ENCODE data around the gene MPG. TPM values are rescaled to one million over a fixed set of nuclear protein-coding genes. Genes with fewer than 3 reads are reported as not detected.

The MPG gene
- total and polyA plus RNA-seq, 10 donors, result 34.8 to 122 (median 69.9) TPM

DNA sequence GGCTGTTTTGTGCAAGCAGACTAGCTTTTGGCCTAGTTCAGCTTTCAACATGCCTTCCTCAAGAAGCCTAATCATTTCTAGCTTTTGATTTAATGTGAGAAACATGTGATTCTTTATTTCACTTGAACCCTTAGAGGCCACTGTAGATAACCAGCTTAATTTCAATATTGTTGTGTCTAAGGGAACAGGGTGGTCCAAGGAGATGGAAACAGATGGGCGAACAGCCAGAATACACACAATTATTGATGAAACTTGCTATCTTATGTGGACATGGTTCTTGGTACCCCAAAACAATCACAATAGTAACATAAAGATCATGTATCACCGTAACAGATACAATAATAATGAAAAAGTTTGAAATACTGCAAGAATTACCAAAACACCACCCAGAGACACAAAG, 55.7 kb downstream of the MPG start:
- Histone ChIP-seq H3K4me1 (peaks cover 4 to 50% (median 19%) of the 10 kb centered on the region in 6 donors), H3K27ac (no peak overlapping the region), H3K9me3 (no peaks in the 10 kb centered on the region), H3K27me3 (replicated peaks in 1 of 7) (no peaks in the 10 kb centered on the region), H3K4me3 (no peak overlapping the region), H3K36me3 (peaks cover 0 to 9% (median 0%) of the 10 kb centered on the region in 6 donors)
- WGBS, 5 donors, result 95 to 100% (median 99%) methylated on average over 2 of the region's 2 CpGs
- TF ChIP-seq POLR2A (IDR thresholded peaks at IDR 0.05), result no peak
- TF ChIP-seq POLR2AphosphoS5 (IDR thresholded peaks at IDR 0.05), result no peak
- TF ChIP-seq, protein P1, sequence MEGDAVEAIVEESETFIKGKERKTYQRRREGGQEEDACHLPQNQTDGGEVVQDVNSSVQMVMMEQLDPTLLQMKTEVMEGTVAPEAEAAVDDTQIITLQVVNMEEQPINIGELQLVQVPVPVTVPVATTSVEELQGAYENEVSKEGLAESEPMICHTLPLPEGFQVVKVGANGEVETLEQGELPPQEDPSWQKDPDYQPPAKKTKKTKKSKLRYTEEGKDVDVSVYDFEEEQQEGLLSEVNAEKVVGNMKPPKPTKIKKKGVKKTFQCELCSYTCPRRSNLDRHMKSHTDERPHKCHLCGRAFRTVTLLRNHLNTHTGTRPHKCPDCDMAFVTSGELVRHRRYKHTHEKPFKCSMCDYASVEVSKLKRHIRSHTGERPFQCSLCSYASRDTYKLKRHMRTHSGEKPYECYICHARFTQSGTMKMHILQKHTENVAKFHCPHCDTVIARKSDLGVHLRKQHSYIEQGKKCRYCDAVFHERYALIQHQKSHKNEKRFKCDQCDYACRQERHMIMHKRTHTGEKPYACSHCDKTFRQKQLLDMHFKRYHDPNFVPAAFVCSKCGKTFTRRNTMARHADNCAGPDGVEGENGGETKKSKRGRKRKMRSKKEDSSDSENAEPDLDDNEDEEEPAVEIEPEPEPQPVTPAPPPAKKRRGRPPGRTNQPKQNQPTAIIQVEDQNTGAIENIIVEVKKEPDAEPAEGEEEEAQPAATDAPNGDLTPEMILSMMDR (IDR thresholded peaks at IDR 0.05 in 8 of 11, conservative IDR thresholded peaks at IDR 0.05 in 3 of 11), result no peak
- intact Hi-C loops (cut with DNase I; ENCODE audit: low total_unique reads), result no loop called here
- DNase-seq, result no peak

Small RNA genes within 50 kb of the gene (small RNA-seq; reads per million reads assigned to genes)
- gene Z69720.2, result 0 reads per million in 4 donors

Other genes starting within 250 kb of the MPG start
- 10 to 100 TPM in 4 of 7 donors, 1 to 10 TPM in 3; 5.2 to 17.9 (median 13.2) TPM for gene POLR3K, start 24.6 kb upstream of the MPG start, total RNA-seq
- gene POLR3K, start 24.6 kb upstream of the MPG start, polyA plus RNA-seq, result 10 to 100 TPM; 13.1 to 24.1 (median 21.2) TPM
- gene SNRNP25, start 24.4 kb upstream of the MPG start, total RNA-seq, result 10 to 100 TPM; 13.6 to 25.1 (median 17.2) TPM
- 10 to 100 TPM; 39.8 to 48.1 (median 46.6) TPM for gene SNRNP25, start 24.4 kb upstream of the MPG start, polyA plus RNA-seq
- 10 to 100 TPM in 4 of 7 donors, 1 to 10 TPM in 3; 6.5 to 23.0 (median 14.9) TPM for gene RHBDF1, start 5.6 kb upstream of the MPG start, total RNA-seq
- gene RHBDF1, start 5.6 kb upstream of the MPG start, polyA plus RNA-seq, result 10 to 100 TPM in 1 of 3 donors, 1 to 10 TPM in 2; 7.0 to 11.4 (median 9.2) TPM
- 10 to 100 TPM; 22.7 to 38.7 (median 31.7) TPM for gene NPRL3, start 60.4 kb downstream of the MPG start, total RNA-seq
- 10 to 100 TPM in 2 of 3 donors, 1 to 10 TPM in 1; 8.7 to 22.4 (median 12.5) TPM for gene NPRL3, start 60.4 kb downstream of the MPG start, polyA plus RNA-seq
- gene HBZ, start 74.4 kb downstream of the MPG start, total RNA-seq, result 1 to 10 TPM in 1 of 7 donors, not detected in 6; 1.2 TPM
- gene HBZ, start 74.4 kb downstream of the MPG start, polyA plus RNA-seq, result under 1 TPM in 1 of 3 donors, not detected in 2; 0.16 TPM
- gene HBM, start 87.8 kb downstream of the MPG start, total RNA-seq, result 10 to 100 TPM in 4 of 7 donors, 1 to 10 TPM in 2, not detected in 1; 1.4 to 96.6 (median 24.0) TPM
- gene HBM, start 87.8 kb downstream of the MPG start, polyA plus RNA-seq, result 1 to 10 TPM in 1 of 3 donors, under 1 TPM in 2; 0.20 to 2.9 (median 0.28) TPM
- over 10,000 TPM in 3 of 7 donors, 1,000 to 10,000 TPM in 2, 100 to 1,000 TPM in 2; 283 to 16,395 (median 9,081) TPM for gene HBA2, start 94.7 kb downstream of the MPG start, total RNA-seq
- 1,000 to 10,000 TPM in 1 of 3 donors, 100 to 1,000 TPM in 2; 256 to 5,765 (median 344) TPM for gene HBA2, start 94.7 kb downstream of the MPG start, polyA plus RNA-seq
- gene HBA1, start 98.5 kb downstream of the MPG start, total RNA-seq, result over 10,000 TPM in 1 of 7 donors, 1,000 to 10,000 TPM in 4, 100 to 1,000 TPM in 2; 276 to 25,333 (median 6,594) TPM
- gene HBA1, start 98.5 kb downstream of the MPG start, polyA plus RNA-seq, result 1,000 to 10,000 TPM in 1 of 3 donors, 100 to 1,000 TPM in 1, 10 to 100 TPM in 1; 77.8 to 2,221 (median 120) TPM
- 1 to 10 TPM in 4 of 7 donors, not detected in 3; 1.0 to 7.4 (median 6.6) TPM for gene HBQ1, start 102.2 kb downstream of the MPG start, total RNA-seq
- 10 to 100 TPM in 1 of 3 donors, under 1 TPM in 2; 0.41 to 11.3 (median 0.62) TPM for gene HBQ1, start 102.2 kb downstream of the MPG start, polyA plus RNA-seq
- 100 to 1,000 TPM in 5 of 7 donors, 10 to 100 TPM in 2; 76.7 to 158 (median 105) TPM for gene LUC7L, start 151.2 kb downstream of the MPG start, total RNA-seq
- 100 to 1,000 TPM; 110 to 318 (median 282) TPM for gene LUC7L, start 151.2 kb downstream of the MPG start, polyA plus RNA-seq
- 10 to 100 TPM; 32.2 to 63.1 (median 42.5) TPM for gene FAM234A, start 156.6 kb downstream of the MPG start, total RNA-seq
- 10 to 100 TPM; 13.0 to 25.9 (median 13.1) TPM for gene FAM234A, start 156.6 kb downstream of the MPG start, polyA plus RNA-seq
- 1 to 10 TPM; 1.0 to 5.4 (median 2.6) TPM for gene RGS11, start 197.7 kb downstream of the MPG start, total RNA-seq
- gene RGS11, start 197.7 kb downstream of the MPG start, polyA plus RNA-seq, result 1 to 10 TPM in 2 of 3 donors, under 1 TPM in 1; 0.79 to 5.2 (median 1.9) TPM
- not detected for gene ARHGDIG, start 202.4 kb downstream of the MPG start, total RNA-seq
- under 1 TPM; 0.23 to 0.99 (median 0.26) TPM for gene ARHGDIG, start 202.4 kb downstream of the MPG start, polyA plus RNA-seq
- 1 to 10 TPM in 1 of 7 donors, under 1 TPM in 2, not detected in 4; 0.28 to 1.1 (median 0.39) TPM for gene PDIA2, start 204.9 kb downstream of the MPG start, total RNA-seq
- gene PDIA2, start 204.9 kb downstream of the MPG start, polyA plus RNA-seq, result 1 to 10 TPM in 2 of 3 donors, under 1 TPM in 1; 0.67 to 2.4 (median 1.4) TPM